Measurements from ENCODE around the gene DNAH1. TPM values are rescaled to one million over a fixed set of nuclear protein-coding genes. Genes with fewer than 3 reads are reported as not detected.

Gene DNAH1
- total and polyA plus RNA-seq, 2 experiments from 2014 or later = 0.81 to 3.6 TPM

DNA sequence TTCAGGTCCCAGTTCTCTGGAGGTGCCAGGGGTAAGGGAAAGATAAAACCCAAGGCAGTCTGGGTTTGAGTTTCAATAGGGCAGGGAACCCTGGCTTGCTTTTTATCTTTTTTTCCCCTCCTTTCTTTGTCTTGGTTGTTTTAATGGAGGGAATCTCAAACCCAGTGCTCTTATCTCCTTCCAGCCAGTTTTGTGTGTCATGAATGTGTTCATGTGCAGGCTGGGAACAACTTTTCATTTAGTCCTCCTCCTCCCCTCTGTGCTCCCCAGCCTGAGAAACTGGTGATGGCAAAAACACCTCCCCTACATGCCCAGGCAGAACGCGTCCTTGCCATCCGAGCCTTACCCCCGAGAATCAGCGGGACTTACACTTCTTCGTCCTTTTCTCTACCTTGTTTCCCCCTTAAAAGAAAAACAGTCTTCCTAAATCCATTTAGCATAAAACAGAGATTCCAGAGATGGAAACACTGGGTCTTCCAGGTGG is 117.9 kb downstream of the DNAH1 start:
- H3K27ac ChIP-seq = peak overlapping the region; percentile 85
- H3K36me3 ChIP-seq = no peaks in the 10 kb centered on the region
- no peak overlapping the region for H3K4me3 ChIP-seq
- H3K27me3 ChIP-seq = no peaks in the 10 kb centered on the region
- TF ChIP-seq, protein P1, sequence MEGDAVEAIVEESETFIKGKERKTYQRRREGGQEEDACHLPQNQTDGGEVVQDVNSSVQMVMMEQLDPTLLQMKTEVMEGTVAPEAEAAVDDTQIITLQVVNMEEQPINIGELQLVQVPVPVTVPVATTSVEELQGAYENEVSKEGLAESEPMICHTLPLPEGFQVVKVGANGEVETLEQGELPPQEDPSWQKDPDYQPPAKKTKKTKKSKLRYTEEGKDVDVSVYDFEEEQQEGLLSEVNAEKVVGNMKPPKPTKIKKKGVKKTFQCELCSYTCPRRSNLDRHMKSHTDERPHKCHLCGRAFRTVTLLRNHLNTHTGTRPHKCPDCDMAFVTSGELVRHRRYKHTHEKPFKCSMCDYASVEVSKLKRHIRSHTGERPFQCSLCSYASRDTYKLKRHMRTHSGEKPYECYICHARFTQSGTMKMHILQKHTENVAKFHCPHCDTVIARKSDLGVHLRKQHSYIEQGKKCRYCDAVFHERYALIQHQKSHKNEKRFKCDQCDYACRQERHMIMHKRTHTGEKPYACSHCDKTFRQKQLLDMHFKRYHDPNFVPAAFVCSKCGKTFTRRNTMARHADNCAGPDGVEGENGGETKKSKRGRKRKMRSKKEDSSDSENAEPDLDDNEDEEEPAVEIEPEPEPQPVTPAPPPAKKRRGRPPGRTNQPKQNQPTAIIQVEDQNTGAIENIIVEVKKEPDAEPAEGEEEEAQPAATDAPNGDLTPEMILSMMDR (IDR thresholded peaks at IDR 0.05; ENCODE audit: low read depth, low read length) = no peak
- peaks cover 25% of the 10 kb centered on the region for H3K4me1 ChIP-seq (ENCODE audit: low read depth)
- no peak for DNase-seq (ENCODE audit: low read depth in 1 of 2, low spot score in 1 of 2)
- H3K9me3 ChIP-seq (ENCODE audit: low read depth) = no peaks in the 10 kb centered on the region

- H3K4me1 ChIP-seq (ENCODE audit: low read depth) = peaks cover 25% of the 10 kb centered on the region
- TF ChIP-seq, protein P1 (IDR thresholded peaks at IDR 0.05; ENCODE audit: low read depth, low read length) = no peak
- peak in 1 of 2 donors; percentile 29 for DNase-seq (ENCODE audit: low read depth in 1 of 2, low spot score in 1 of 2)
- no peaks in the 10 kb centered on the region for H3K9me3 ChIP-seq (ENCODE audit: low read depth)
- no peaks in the 10 kb centered on the region for H3K27me3 ChIP-seq
- H3K27ac ChIP-seq = peak overlapping the region; percentile 85
- no peaks in the 10 kb centered on the region for H3K36me3 ChIP-seq
- H3K4me3 ChIP-seq = no peak overlapping the region
These were observed 118.5 kb downstream of the DNAH1 start for GRCh38 chr3:52434491-52435115.

- TF ChIP-seq, protein P1 (IDR thresholded peaks at IDR 0.05; ENCODE audit: low read depth, low read length) = no peak
- no peak overlapping the region for H3K4me3 ChIP-seq
- H3K27ac ChIP-seq = peak overlapping the region; percentile 85
- no peaks in the 10 kb centered on the region for H3K36me3 ChIP-seq
- peaks cover 25% of the 10 kb centered on the region for H3K4me1 ChIP-seq (ENCODE audit: low read depth)
- H3K27me3 ChIP-seq = no peaks in the 10 kb centered on the region
- no peak for DNase-seq (ENCODE audit: low read depth in 1 of 2, low spot score in 1 of 2)
- H3K9me3 ChIP-seq (ENCODE audit: low read depth) = no peaks in the 10 kb centered on the region
These were observed 119.4 kb downstream of the DNAH1 start for GRCh38 chr3:52435246-52436101.

- TF ChIP-seq, protein P1 (IDR thresholded peaks at IDR 0.05; ENCODE audit: low read depth, low read length) = no peak
- DNase-seq (ENCODE audit: low read depth in 1 of 2, low spot score in 1 of 2) = peak in 1 of 2 donors; percentile 90
- no peak overlapping the region for H3K27ac ChIP-seq
These were observed 120.5 kb downstream of the DNAH1 start for GRCh38 chr3:52436500-52437149.

DNA sequence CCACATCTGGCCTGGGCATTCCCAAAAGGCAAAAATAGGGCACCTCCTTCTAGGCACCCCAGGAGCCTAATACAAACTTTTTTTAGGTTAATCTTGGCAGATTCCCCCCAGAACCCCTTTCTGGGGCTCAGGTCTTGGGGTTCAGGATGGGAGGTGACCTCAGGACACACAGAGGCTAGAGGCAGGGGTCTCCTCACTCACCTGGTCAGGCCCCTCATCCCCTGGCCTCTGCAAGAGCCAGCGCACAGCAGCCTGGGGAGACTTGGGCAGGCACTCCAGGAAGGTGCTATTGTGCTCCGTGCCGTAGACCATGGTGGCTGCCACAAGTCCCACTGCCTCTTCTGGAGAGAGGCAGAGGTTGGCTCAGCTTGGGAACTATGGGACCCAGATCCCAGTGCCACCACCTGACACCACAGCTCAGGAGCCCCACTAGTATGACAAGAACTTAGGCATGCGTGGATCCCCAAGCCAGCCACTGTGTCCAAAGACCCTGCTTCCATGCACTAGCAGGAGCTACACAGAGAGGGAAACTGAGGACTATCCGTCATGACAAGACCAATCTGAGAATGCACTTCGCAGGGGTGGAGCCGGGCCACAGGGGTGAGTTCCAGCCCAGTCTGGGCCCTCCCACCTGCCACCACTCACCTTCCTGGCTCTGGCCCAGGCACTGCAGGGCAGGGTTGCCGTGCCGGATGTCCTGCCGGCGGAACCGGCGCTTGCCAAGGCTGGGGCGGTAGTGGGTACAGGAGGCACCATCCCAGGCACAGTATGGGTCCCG is 121.4 kb downstream of the DNAH1 start:
- Histone ChIP-seq H3K27me3 (no peaks in the 10 kb centered on the region), H3K27ac (no peak overlapping the region), H3K9me3 (ENCODE audit: low read depth) (no peaks in the 10 kb centered on the region), H3K4me1 (ENCODE audit: low read depth) (peaks cover 20% of the 10 kb centered on the region), H3K36me3 (no peaks in the 10 kb centered on the region), H3K4me3 (no peak overlapping the region)
- TF ChIP-seq, protein P1 (IDR thresholded peaks at IDR 0.05; ENCODE audit: low read depth, low read length) = no peak
- DNase-seq (ENCODE audit: low read depth in 1 of 2, low spot score in 1 of 2) = no peak

More at GRCh38 chr3:52436500-52437149, 120.5 kb downstream of the DNAH1 start:
- Histone ChIP-seq H3K4me1 (ENCODE audit: low read depth) (peaks cover 25% of the 10 kb centered on the region), H3K4me3 (no peak overlapping the region), H3K27me3 (no peaks in the 10 kb centered on the region), H3K36me3 (no peaks in the 10 kb centered on the region), H3K9me3 (ENCODE audit: low read depth) (no peaks in the 10 kb centered on the region)
